Right renal pelvis (tissue), 4 donors: ENCODE data around the gene ERC2. TPM values are rescaled to one million over a fixed set of nuclear protein-coding genes. Genes with fewer than 3 reads are reported as not detected.

Experiments used
- DNase-seq, 4 donors: peaks; one replicate each; pipeline ENCODE4 v3.0.0-alpha.2; 2013; ENCODE audit warnings: low read depth in 4 of 4, low spot score in 3 of 4, missing footprints in 1 of 4
- polyA plus RNA-seq, 4 donors: library from polyadenylated mRNA; unstranded; fragments of 120-200 nt; gene quantifications; one replicate each; pipeline ENCODE4 v1.2.1, GENCODE V29; 2013; ENCODE audit not compliant: insufficient read length in 4 of 4

Gene ERC2
- polyA plus RNA-seq, 4 donors: 2.3 to 3.4 (median 3.0) TPM

GRCh38 chr3:55735976-55736375 is 732.3 kb downstream of the ERC2 start:
- DNase-seq: no peak

GRCh38 chr3:55731741-55732140 is 736.5 kb downstream of the ERC2 start:
- DNase-seq: no peak

DNA sequence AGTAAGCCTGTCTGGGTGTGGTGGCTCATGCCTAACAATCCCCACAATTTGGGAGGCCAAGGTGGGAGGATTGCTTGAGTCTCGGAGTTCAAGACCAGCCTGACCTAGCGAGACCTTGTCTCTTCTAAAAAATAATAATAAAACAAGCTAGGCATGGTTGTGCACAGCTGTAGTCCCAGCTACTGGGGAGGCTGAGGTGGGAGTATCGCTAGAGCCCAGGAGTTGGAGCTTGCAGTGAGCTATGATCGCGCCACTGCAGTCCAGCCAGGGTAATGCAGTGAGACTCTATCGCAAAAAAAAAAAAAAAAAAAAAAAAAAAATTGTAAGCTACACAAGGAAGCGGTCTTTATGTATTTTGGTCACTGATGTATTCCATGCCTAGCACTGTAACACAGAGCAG is 738.7 kb downstream of the ERC2 start:
- no peak for DNase-seq

DNA sequence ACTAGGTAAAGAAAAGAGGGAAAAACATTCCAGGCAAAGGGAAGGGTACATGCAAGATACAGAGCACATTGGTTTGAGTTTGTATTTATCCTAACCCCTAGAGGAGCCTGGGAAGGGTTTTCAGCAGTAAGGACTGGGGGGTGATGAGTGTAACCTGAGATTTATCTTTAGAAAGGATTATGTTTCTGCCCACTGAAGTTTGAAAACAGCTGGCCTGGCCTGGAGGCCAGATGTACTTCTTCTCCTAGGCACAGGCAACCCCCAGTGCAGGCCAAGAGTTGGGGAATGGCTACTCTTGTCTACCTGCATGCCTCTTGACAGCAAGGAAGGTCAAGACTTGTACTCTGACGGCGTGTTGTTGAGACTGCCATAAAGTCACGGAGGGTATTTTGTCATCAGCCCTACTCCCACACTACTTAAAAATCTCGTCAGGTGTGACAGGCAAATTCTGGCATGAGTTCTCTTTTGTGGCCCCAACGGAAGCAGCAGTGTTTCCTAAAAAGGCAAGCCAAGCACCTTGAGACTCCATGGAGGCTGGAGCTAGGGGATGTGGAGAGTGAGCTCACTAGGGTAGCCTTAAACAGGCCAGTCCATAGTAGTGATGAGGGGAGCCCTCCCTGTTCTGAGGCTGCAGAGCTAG is 739.7 kb downstream of the ERC2 start:
- no peak for DNase-seq

DNA sequence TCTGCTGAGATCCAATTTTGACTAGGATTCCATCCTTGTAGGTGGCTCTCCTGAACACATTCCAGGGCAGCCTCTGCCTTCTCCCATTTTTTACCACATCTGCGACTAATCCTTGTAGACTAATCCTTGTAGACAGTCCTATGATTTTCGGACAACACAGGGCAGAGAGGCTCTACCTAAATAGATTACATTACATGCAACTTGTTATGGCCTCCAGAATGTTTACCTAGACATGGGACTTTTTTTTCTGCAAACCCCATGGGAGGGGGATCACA is 741.8 kb downstream of the ERC2 start:
- DNase-seq: no peak

DNA sequence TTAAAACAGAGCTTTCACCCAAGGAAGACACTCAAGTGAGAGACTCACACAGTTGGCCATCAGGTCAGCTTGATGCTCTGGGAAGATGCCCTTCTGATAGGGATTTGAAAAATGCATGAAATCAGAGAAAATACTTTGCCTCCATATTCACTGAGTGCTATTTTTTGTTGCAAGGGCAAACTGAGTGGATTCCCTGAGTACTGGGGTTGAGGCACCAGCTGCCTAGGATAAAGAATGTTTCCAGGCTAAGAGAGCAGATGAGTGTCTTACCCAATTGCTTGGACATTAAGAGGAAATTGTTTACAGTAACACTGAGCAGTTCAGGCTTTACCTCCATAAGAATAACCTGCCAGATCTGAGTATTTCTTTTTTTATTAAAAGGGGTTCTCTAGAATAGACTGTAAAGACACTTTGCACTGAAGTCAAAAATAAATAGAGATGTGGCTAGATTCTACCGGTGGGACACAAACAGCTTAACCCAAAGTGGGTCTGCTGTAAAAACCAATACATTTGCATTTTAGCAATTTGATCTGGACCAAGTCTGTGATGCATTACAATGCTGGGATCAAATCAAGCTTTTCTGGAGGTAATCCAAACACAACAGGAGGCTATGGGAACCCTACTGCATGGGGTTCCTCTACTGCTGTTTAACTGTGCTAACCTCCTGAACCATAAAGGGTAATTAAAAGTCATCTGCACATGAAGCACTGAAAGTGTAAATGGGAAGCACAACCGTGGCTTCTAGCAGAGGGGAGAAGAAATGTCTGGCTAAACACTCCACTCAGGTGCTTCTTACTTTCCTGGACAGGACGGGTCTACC is 742.4 kb downstream of the ERC2 start:
- DNase-seq: no peak

- DNase-seq: no peak
Measured at GRCh38 chr3:55724821-55725220, 743.4 kb downstream of the ERC2 start.

DNA sequence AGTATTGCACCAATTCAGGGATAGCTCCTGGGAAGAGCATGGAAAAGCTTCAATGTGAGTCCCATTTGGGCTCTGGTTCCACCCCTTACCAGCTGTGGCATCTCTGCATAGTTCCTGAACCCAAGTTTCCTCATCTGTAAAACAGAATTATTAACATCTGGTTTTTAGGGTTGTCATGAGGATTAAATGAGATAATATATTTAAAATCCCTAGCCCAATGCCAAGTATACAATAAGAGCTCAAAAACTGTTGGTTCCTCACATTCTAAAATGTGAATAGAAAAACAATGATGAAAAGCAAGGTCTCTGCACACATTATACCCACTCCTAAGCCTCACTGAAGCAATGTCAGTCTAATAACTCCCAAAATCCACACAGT is 743.9 kb downstream of the ERC2 start:
- DNase-seq: no peak

DNA sequence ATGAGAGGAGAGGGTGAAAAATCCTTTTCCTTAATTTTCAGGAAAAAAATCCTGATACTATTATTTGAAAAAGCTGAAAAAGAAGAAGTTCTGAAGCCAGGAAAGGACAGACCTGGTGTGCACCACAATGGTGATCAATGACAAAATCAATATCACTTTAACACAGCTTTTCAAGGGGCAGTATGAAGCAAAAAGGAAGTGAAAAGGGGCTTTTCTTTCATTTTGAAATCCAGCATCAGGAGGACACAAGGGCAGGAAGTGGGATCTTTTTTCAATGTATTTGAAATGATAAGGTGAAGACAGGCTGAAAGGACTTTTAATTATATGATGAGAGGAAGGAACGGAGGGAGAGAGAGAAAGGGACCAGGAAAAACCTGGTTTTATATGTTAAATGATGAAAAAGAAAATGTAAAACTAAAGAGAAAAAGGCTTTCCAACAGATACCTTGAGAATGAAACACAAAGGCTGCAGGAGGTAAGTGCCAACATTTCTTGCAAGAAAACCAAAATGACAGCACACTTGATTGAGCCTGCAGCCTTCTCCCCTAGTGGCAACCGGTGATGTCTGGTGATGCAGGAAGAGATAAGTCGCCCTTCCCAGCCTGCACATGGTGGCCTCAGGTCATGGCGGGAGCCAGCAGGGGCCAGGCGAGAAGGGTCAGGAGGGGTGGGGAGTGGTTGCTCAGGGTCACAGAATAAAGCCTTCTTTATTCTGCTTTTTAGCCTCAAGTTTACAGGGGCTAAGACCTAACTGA is 744.4 kb downstream of the ERC2 start:
- no peak for DNase-seq

DNA sequence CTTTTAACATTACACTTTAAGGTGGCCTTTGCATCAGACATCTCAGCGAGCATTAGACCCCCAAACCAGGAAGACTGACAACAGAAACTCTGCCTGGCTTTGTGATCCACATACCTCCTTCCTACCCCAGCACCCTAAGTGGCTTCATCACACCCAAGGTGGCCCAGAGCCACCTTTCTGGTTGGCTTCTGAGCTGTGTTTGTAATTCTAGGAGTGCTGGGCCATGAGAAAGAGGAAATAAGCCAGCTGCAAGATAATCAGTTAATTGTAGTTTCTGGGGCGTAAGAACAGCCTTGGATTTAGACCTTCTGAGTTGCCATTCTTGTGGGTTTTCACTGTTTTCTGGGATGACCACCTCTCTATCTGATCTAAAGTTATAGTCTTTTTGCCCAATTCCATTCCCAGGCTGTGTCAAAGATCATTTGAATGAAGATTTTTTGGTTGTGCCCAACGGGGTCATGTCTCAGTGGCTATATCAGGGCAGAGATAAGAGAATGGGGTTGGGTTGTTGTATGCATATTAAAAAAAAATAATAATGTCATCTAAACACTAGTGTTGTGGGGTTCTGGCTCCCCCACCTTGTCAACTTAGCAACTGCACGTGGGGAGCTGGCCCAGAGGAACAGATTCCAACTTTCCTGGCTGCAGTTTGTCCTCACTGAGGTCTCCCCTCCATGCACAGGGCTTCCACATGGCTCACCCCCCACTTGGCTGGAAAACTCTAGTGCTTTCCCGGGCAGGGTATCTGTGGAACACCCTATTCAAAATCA is 746.4 kb downstream of the ERC2 start:
- DNase-seq: no peak

- DNase-seq: no peak
Measured at GRCh38 chr3:55720614-55721013, 747.7 kb downstream of the ERC2 start.

- DNase-seq: no peak
Measured at GRCh38 chr3:55719508-55719907, 748.8 kb downstream of the ERC2 start.

DNA sequence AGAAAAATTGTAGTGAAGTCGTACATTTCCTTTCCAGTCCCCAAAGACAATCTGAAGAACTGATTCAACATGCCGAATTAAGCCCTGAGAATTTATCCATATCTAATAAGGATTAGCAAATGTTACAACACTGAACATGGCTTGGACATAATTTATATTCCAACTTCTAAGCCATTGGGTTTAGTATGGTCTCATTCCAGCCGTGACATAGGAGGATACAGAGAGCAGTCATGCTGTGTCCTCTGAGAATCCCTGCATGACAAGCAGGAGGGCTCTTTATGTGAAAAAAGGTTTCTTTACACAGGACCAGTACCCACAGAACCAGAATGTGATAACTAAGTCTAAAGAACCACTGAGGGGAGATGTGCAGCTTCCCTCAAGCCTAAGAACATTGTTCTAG is 749.3 kb downstream of the ERC2 start:
- DNase-seq: no peak

DNA sequence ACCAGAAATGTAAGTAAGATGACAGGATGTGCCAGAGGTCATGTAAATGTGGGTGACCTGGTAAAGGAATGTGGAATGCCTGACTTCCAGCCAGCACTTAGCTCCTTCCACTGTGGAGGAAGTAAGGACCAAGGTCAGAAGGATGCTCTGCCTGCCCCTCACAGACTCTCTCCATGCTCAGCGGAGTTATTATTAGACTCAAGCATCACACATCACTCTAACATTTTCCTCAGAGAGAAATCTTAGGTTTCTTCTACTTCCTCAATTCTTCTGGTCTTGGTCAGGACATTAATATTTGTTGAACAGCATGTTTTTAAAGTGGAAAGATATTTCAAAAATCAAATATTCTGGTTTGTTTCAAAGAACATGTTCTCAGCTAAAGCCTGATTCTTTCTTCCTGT is 749.7 kb downstream of the ERC2 start:
- no peak for DNase-seq

GRCh38 chr3:55718074-55718473 is 750.2 kb downstream of the ERC2 start:
- DNase-seq: no peak

GRCh38 chr3:55717481-55717880 is 750.8 kb downstream of the ERC2 start:
- no peak for DNase-seq

DNA sequence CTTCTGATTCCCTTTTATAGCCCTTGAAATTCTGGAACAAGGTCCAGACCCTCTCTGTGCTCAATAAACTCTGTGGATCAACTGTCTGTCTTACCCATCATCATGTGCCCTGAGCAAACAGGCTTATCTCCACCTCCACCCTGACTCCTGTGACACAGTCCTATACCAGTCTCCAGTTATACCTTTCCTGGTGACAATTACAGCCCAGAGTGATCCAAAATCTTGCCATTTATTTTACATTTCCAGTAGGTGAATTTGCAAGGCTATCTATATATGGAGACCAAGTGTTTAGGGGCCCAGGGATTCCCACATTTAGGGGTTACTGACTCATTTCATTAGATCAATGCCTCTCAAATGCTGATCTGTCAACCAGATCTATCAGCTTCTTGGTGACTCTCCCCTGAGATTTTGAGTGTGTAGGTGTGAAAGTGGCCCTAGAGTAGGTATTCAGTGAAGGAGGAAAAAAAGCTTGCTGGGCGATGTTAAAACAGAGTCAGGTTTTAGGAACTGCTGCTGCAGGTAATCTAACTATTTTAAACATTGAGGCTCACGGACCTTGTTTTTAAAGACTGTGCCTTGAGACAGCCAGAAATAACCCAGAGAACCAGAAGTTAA is 751.5 kb downstream of the ERC2 start:
- no peak for DNase-seq

- DNase-seq: no peak
Measured at GRCh38 chr3:55716044-55716443, 752.2 kb downstream of the ERC2 start.

DNA sequence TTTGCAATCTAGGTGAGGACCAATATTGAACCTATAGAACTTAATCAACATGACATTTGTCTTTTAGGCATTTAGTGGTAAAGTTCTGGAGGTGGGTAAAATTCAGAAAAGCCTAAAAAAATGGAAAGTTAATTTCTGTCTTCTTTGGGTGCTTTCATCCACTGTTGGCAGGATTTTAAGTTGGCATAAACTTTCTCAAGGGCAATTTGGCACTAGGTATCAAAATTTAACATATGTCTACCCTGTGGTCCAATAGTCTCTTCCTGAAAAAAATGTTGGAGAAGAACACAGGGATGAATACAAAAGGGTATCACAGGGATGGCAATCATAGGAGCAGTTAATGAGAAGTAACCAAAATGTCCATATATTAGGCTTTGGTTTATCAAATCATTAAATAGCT is 754.2 kb downstream of the ERC2 start:
- no peak for DNase-seq

GRCh38 chr3:55711646-55712045 is 756.6 kb downstream of the ERC2 start:
- no peak for DNase-seq
